Thoracic aorta (tissue), 2 donors: ENCODE measurements around the gene NT5C1B. TPM values are rescaled to one million over a fixed set of nuclear protein-coding genes. Genes with fewer than 3 reads are reported as not detected.

Experiments used
- ATAC-seq: fragments of 150-250 bp; one replicate; pipeline ENCODE4 v1.8.0; 2017; ENCODE audit warnings: low read depth; ENCODE audit not compliant: insufficient number of reproducible peaks, low FRiP score
- DNase-seq: peaks from one replicate; pipeline ENCODE4 v3.0.0-alpha.2; 2020; ENCODE audit warnings: low spot score
- H3K27ac ChIP-seq, 2 donors: fragments of 200-600 bp; sonication (generic); 1 replicate in 1 of 2; 2 replicates in 1 of 2; pipeline ENCODE4 v1.5.1; 2016; ENCODE audit warnings: mild to moderate bottlenecking in 2 of 2, moderate library complexity in 2 of 2
- H3K27me3 ChIP-seq: fragments of 200-600 bp; sonication (generic); replicated peaks from 2 replicates; pipeline ENCODE4 v1.6.0; 2016; ENCODE audit warnings: mild to moderate bottlenecking; ENCODE audit not compliant: insufficient read depth
- H3K36me3 ChIP-seq: fragments of 200-600 bp; sonication (generic); one replicate; pipeline ENCODE4 v1.5.1; 2016
- H3K4me1 ChIP-seq, 2 donors: fragments of 200-600 bp; sonication (generic); 1 replicate in 1 of 2; 2 replicates in 1 of 2; pipeline versions ENCODE4 v1.5.1 to v1.6.0; 2016; ENCODE audit warnings: low read depth in 2 of 2, mild to moderate bottlenecking in 1 of 2; ENCODE audit not compliant: control insufficient read depth in 1 of 2
- H3K4me3 ChIP-seq: fragments of 200-600 bp; sonication (generic); 2 replicates; pipeline ENCODE4 v1.5.1; 2016; ENCODE audit warnings: mild to moderate bottlenecking
- H3K9me3 ChIP-seq: fragments of 200-600 bp; sonication (generic); 2 replicates; pipeline ENCODE4 v1.5.1; 2016
- total RNA-seq, 2 donors: library from RNA; depleted of rRNA; stranded (reverse); fragments of >200 nt; gene quantifications; one replicate each; pipeline versions ENCODE4 v1.1.0 to v1.2.3, GENCODE V29; 2016
- TF ChIP-seq, protein P1 (sequence below): fragments of 200-600 bp; sonication (generic); IDR thresholded peaks from one replicate; pipeline ENCODE4 v1.5.1; 2019; ENCODE audit warnings: antibody characterized with exemption

NT5C1B gene
- total RNA-seq, 2 donors from 2014 or later: not detected

DNA sequence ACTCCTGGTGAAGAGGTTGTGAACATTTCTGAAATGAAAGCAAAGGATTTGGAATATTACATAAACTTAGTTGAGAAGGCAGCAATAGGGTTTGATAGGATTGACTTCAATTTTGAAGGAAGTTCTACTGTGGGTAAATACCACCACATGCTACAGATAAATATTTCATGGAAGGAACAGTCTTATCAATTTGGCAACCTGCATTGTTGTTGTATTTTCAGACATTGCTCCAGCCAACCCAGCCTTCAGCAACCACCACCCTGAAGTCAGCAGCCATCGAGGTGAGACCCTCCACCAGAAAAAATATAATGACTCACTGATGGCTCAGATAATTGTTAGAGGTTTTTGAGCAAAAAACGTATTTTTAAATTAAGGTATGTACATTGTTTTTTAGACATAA is 38.9 kb downstream of the NT5C1B start:
- no peaks in the 10 kb centered on the region for H3K9me3 ChIP-seq
- no peak for ATAC-seq
- peaks cover 3 to 65% of the 10 kb centered on the region in 2 donors for H3K4me1 ChIP-seq

DNA sequence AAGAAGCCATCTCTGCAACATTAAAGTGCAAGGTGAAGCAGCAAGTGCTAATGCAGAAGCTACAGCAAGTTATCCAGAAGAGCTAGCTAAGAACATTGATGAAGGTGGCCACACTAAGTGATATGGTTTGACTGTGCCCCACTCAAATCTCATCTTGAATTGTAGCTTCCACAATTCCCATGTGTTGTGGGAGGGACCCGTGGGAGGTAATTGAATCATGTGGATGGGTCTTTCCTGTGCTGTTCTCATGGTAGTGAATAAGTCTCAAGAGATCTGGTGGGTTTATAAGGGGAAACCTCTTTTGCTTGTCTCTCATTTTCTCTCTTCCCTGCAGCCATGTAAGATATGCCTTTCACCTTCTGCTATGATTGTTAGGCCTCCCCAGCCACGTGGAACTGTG is 40.3 kb downstream of the NT5C1B start:
- H3K9me3 ChIP-seq: no peaks in the 10 kb centered on the region
- no peaks in the 10 kb centered on the region for H3K36me3 ChIP-seq
- DNase-seq: no peak
- no peaks in the 10 kb centered on the region for H3K27me3 ChIP-seq
- H3K4me3 ChIP-seq: no peak overlapping the region
- H3K27ac ChIP-seq: peak overlapping the region; percentile 15 to 22
- peaks cover 0 to 65% of the 10 kb centered on the region in 2 donors for H3K4me1 ChIP-seq
- ATAC-seq: no peak
- TF ChIP-seq, protein P1, sequence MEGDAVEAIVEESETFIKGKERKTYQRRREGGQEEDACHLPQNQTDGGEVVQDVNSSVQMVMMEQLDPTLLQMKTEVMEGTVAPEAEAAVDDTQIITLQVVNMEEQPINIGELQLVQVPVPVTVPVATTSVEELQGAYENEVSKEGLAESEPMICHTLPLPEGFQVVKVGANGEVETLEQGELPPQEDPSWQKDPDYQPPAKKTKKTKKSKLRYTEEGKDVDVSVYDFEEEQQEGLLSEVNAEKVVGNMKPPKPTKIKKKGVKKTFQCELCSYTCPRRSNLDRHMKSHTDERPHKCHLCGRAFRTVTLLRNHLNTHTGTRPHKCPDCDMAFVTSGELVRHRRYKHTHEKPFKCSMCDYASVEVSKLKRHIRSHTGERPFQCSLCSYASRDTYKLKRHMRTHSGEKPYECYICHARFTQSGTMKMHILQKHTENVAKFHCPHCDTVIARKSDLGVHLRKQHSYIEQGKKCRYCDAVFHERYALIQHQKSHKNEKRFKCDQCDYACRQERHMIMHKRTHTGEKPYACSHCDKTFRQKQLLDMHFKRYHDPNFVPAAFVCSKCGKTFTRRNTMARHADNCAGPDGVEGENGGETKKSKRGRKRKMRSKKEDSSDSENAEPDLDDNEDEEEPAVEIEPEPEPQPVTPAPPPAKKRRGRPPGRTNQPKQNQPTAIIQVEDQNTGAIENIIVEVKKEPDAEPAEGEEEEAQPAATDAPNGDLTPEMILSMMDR: no peak

More for the DNA sequence above, 38.9 kb downstream of the NT5C1B start:
- Histone ChIP-seq H3K4me3 (no peak overlapping the region), H3K27me3 (no peaks in the 10 kb centered on the region), H3K27ac (no peak overlapping the region), H3K36me3 (peaks cover 7% of the 10 kb centered on the region)
- no peak for DNase-seq
- TF ChIP-seq, protein P1: no peak

DNA sequence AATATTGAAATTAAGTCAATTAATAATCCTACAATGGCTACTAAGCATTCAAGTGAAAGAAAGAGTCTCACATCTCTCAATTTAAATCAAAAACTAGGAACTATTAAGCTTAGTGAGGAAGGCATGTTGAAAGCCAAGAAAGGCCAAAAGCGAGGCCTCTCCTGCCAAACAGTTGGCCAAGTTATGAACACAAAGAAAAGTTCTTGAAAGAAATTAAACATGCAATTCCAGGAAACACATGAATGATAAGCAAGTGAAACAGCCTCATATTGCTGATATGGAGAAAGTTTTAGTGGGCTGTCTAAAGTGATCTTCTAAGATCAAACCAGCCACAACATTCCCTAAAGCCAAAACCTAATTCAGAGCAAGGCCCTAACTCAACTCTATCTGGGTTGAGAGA is 40.7 kb downstream of the NT5C1B start:
- ATAC-seq (no peak), DNase-seq (no peak)
- H3K36me3 ChIP-seq: no peaks in the 10 kb centered on the region
- peak overlapping the region; percentile 15 to 39 for H3K27ac ChIP-seq
- no peaks in the 10 kb centered on the region for H3K27me3 ChIP-seq
- H3K4me3 ChIP-seq: no peak overlapping the region
- TF ChIP-seq, protein P1: no peak
- H3K9me3 ChIP-seq: no peaks in the 10 kb centered on the region
- H3K4me1 ChIP-seq: peaks cover 0 to 61% of the 10 kb centered on the region in 2 donors

- Histone ChIP-seq H3K4me3 (no peak overlapping the region), H3K27ac (no peak overlapping the region), H3K4me1 (peaks cover 0 to 40% of the 10 kb centered on the region in 2 donors), H3K36me3 (no peaks in the 10 kb centered on the region), H3K27me3 (no peaks in the 10 kb centered on the region), H3K9me3 (no peaks in the 10 kb centered on the region)
- TF ChIP-seq, protein P1: no peak
- DNase-seq (no peak), ATAC-seq (no peak)
Observed at GRCh38 chr2:18546567-18546966, 42.8 kb downstream of the NT5C1B start.

DNA sequence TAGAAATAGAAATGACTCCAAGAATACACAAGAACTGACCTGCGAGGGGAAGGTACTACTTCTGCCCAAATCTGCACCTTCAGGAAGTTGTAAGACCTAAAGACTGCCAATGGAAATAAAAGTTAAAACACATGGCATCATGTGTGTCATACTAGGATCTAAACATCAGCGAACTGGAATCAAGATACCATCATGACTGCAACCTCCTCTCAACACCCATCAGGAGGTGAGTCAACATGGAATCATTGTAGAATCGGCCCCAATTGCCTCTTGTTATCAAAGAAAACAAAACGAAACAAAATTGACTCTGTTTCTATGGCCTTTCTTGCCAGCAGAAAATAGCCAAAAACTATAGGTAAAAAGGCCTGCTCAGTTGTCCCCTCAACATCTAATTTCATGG is 44.0 kb downstream of the NT5C1B start:
- no peak for ATAC-seq
- TF ChIP-seq, protein P1: no peak

More for the DNA sequence above, 44.0 kb downstream of the NT5C1B start:
- Histone ChIP-seq H3K27ac (no peak overlapping the region), H3K4me1 (peaks cover 0 to 30% of the 10 kb centered on the region in 2 donors), H3K9me3 (no peaks in the 10 kb centered on the region), H3K27me3 (no peaks in the 10 kb centered on the region), H3K36me3 (no peaks in the 10 kb centered on the region), H3K4me3 (no peak overlapping the region)
- no peak for DNase-seq
